GM12801 (cell line): ENCODE measurements around the gene ZNF605.

Source experiments
- TF ChIP-seq, protein P1 (sequence below): IDR thresholded peaks from one replicate; pipeline ENCODE4 v1.5.1; 2011; ENCODE audit warnings: control low read depth; ENCODE audit not compliant: insufficient read length; ENCODE audit errors: extremely low read depth

Gene ZNF605

DNA sequence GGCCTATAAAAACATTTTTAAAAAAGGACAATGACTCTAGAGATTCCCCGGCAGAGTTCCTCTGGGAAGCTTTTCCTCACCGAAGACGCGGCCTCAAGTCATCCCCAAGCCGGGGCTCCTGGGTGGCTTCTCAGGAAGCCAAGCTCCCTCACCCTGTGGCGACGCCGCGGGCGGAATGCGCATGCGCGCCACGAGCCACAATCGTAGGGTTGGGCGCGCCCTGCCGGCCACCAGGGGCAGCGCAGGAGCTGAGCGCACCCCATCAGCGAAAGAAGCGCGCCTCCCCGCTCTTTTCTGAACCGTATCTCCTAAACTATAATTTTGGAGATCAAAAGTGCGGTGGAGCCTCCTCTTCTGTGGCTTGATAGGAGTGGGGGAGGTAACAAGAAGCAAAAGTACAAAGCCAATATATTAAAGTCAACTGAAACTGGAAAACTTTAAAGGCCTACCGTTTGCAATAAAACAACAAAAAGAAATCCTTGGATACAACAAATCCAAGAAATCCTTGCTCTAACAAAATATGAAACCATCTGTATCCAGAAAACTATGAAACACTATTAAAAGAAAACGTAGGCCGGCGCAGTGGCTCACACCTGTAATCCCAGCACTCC is 51.3 kb downstream of the ZNF605 start:
- TF ChIP-seq, protein P1, sequence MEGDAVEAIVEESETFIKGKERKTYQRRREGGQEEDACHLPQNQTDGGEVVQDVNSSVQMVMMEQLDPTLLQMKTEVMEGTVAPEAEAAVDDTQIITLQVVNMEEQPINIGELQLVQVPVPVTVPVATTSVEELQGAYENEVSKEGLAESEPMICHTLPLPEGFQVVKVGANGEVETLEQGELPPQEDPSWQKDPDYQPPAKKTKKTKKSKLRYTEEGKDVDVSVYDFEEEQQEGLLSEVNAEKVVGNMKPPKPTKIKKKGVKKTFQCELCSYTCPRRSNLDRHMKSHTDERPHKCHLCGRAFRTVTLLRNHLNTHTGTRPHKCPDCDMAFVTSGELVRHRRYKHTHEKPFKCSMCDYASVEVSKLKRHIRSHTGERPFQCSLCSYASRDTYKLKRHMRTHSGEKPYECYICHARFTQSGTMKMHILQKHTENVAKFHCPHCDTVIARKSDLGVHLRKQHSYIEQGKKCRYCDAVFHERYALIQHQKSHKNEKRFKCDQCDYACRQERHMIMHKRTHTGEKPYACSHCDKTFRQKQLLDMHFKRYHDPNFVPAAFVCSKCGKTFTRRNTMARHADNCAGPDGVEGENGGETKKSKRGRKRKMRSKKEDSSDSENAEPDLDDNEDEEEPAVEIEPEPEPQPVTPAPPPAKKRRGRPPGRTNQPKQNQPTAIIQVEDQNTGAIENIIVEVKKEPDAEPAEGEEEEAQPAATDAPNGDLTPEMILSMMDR = no peak

DNA sequence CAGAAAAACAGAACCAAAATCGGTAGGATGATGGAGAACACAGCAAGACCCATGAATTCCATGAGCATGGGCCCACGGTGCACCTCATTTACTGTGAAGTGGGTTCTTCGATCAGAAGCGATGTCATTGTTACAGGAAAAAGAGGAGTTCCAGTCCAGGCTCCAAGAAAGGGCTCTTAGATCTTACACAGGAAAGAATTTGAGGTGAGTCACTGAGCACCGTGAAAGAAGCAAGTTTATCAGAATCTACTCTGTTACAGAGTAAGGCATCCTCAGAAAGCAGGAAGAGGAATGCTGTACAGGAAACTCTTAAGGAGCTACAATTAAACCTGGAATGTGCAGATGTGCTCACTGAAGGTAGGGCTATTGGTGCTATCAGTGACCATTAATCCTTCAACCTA is 57.1 kb downstream of the ZNF605 start:
- TF ChIP-seq, protein P1 = no peak

DNA sequence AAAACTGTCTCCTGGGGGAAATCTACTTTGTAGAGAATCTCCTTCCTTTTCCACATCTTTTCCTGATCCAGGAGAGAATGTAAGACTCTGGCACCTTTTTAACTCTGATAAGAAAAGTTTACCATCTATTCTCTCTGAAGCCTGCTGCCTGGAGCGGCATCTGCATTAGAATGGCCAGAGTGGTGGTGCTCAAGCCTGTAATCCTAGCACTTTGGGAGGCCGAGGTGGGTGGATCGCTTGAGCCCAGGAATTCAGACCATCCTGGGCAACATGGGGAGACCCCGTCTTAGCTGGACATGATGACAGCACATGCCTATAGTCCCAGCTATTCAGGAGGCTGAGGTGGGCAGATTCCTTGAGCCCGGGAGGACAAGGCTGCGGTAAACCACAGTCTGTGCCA is 67.3 kb downstream of the ZNF605 start:
- TF ChIP-seq, protein P1 = no peak

DNA sequence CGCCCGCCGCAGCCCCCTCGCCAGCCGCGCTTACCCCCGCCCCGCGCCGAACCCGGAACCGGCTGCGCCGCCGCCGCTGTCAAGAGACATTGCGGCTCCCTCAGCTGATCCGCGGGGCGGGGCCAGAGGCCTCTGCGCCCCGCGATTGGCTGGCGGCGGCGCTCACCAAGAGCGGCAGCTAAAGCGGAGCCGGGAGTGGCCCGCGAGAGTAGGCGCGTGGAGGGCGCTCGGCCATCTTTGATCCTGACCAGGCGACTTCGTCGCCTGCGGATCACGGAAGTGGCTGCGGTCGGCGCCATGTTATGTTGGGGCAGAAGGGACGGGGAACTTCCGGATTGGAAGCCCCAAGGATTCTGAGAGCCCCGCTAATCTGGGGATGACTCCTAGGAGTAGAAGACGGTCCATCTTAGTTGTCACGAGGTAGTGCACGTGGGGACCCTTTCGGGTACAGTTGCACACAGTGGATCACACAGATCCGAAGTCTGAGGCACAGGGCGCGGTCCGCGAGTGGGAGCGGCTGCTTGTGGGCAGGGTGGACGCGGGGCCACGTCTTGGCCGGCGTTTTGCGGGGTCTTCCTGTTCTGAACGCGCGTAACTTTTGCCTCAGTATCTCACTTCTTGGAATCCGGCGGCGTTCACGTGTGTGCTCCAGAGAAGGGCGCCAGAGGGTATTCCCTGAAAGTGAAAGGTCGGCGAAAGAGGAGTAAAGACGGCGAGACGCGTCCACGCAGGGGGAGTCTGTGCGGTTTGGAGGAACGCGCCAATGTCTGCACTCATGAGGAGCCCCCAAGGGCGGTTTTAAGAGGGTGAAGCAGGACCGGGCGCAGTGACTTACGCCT is 68.4 kb downstream of the ZNF605 start, which contains the start of gene CHFR:
TSS of gene CHFR (minus strand) at position 93 of the 839 bp plus-strand sequence. CDS start 277 bp downstream, outside the sequence.
- TF ChIP-seq, protein P1 = no peak

DNA sequence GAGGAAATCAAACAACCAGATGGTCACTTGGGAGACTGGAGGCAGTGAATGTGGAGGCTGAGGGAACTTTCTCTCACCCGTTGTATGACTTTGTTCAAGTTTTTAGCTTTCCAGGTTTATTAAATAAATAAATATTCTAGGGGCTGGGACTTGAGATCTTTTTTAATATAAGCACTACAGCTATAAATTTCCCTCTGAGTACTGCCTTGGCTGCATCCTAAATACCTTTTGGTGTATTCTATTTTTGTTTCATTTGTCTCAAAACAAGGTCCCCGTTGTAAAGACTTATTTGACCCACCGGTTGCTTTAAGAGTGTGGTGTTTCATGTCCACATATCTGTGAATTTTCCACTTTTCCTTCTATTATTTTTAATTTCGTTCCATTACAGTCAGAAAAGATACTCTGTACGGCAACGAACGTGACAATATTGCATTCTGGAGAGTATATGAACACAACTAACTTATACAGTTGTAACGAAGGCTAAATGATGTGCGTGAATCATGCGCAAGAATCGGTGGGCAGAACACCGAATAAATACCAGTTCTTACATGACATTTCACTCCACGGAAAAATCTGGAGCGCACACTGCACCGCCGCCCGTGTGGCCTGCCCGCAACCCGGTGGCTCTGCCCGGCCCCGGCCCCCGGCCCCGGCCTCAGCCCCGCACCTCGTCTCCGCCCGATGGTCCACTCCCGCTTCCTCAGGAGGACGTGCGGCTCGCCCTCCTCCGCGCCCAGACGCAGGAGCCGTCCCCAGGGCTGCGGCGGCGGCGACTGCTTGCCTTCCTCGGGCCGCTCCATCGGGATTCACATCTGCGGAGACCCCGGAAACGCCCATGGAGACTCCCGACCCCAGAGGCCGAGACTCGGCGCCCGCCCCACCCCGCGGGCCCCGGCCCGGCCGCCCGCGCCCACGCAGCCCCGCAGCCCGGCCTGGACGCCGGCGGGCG is 69.3 kb downstream of the ZNF605 start:
- TF ChIP-seq, protein P1 = no peak

DNA sequence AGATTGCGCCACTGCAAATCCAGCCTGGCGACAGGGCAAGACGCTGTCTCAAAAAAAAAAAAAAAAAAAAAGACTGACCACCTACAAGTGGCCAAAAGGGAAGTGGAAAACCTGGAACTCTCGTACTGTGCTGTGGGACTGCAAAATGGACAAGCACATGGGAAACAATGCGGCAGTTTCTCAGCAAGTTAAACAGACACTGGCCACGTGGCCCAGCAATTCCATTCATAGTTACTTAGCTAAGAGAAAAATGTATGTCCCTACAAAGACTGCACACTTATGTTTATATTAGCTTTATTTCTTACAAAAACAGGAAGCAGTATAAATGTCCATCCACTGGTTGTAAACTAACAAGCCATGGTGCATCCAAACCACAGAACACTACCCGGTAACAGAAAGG is 74.3 kb downstream of the ZNF605 start:
- TF ChIP-seq, protein P1 = no peak

DNA sequence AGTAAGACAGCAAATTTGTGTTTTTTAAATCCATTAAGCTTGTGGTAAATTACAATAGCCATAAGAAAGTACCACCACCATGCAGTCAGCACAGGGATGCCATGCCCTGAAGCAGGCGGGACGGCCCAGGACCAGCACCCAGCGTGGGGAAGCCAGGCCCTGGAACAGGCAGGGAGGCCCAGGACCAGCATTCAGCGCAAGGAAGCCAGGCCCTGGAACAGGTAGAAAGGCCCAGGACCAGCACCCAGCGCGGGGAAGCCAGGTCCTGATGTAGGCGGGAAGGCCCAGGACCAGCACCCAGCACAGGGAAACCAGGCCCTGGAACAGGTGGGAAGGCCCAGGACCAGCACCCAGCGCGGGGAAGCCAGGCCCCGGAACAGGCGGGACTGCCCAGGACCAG is 81.9 kb downstream of the ZNF605 start:
- TF ChIP-seq, protein P1 = no peak
